Measurements from ENCODE around the gene RPUSD1.
"Not testable (repeated sequence)": the region's sequence is repeated elsewhere in the genome, so short reads cannot be mapped to it uniquely, and the experiment has no call there.

RPUSD1 gene

DNA sequence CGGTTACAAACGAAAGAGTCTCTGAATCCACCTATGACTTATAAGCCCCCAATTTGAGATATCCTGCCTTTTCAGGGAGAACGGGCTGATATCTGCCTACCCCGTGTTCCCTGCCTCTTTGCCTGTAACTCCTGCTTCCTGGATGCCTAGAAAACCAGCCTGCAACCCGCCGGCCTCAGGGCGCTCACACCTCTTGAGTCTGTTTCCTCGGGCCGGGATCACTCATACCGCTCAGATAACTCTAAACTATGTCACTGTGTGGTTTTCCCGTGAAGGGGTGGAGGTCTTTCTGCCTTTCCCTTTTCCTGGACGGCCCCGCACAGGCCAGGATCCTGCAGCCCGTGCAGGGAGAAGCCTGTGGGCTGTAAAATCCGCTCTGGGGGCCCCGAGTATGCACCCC, 10.4 kb downstream of the RPUSD1 start:
- no peak overlapping the region for H3K27ac ChIP-seq
- DNase-seq (ENCODE audit: low spot score): no peak
- TF ChIP-seq, protein P1, sequence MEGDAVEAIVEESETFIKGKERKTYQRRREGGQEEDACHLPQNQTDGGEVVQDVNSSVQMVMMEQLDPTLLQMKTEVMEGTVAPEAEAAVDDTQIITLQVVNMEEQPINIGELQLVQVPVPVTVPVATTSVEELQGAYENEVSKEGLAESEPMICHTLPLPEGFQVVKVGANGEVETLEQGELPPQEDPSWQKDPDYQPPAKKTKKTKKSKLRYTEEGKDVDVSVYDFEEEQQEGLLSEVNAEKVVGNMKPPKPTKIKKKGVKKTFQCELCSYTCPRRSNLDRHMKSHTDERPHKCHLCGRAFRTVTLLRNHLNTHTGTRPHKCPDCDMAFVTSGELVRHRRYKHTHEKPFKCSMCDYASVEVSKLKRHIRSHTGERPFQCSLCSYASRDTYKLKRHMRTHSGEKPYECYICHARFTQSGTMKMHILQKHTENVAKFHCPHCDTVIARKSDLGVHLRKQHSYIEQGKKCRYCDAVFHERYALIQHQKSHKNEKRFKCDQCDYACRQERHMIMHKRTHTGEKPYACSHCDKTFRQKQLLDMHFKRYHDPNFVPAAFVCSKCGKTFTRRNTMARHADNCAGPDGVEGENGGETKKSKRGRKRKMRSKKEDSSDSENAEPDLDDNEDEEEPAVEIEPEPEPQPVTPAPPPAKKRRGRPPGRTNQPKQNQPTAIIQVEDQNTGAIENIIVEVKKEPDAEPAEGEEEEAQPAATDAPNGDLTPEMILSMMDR (IDR thresholded peaks at IDR 0.05): no peak
- H3K4me3 ChIP-seq: no peak overlapping the region

DNA sequence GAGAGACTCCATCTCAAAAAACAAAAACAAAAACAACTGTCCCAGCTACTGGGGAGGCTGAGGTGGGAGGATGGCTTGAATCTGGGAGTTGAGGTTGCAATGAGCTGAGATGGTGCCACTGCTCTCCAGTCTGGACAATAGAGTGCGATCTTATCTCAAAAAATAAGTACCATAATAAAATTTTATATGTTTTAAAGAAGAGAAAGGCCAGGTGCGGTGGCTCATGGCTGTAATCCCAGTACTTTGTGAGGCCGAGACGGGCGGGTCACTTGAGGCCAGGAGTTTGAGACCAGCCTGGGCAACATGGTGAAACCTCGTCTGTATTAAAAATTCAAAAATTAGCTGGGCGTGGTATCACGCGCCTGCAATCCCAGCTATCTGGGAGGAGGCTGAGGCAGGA, 11.4 kb downstream of the RPUSD1 start:
- no peak overlapping the region for H3K27ac ChIP-seq
- H3K4me3 ChIP-seq: no peak overlapping the region
- DNase-seq (ENCODE audit: low spot score): no peak
- TF ChIP-seq, protein P1 (IDR thresholded peaks at IDR 0.05): no peak

DNA sequence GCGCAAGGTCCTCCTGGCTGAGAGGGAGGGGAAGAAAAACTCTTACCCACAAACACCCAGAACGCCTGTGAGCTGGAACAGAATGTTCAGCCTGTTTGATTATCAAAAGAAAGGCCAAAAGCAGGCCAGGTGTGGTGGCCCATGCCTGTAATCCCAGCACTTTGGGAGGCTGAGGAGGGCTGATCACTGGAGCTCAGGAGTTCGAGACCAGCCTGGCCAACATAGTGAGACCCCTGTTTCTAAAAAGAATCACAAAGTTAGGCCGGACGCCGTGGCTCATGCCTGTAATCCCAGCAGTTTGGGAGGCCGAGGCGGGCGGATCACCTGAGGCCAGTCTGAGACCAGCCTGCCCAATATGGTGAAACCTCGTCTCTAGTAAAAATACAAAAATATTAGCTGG, 11.9 kb downstream of the RPUSD1 start:
- DNase-seq (ENCODE audit: low spot score): not testable (repeated sequence)

DNA sequence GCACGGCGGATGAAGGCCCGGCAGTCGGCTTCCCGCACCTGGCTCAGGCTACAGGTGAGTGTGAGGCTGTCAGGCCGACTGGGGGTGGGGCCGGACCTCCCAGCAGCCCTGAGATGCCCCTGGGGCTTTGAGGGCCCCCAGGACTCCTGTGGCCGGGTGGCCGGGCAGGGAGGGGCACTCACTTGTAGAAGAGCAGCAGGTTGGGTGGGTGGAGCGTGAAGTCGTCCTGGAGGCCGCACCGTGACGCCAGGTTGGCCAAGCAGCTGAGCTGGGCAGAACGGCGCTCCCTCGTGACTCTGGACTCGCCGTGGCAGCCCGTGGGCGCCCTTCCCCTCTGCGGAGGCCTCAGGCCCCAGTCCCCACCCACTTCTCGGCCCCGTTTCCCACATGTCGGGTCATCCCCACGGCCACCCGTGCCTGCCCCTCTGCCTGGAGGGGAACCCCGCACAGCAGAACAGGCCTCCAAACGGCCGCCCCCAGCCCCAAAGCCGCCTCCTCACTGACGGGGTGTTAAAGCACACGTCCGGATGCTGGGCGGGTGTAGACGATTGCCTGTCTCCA, 12.9 kb downstream of the RPUSD1 start:
- TF ChIP-seq, protein P1 (IDR thresholded peaks at IDR 0.05): no peak
- no peak for DNase-seq (ENCODE audit: low spot score)
- H3K27ac ChIP-seq: no peak overlapping the region
- H3K4me3 ChIP-seq: no peak overlapping the region

More for the DNA sequence above, 11.9 kb downstream of the RPUSD1 start:
- not testable (repeated sequence) for H3K27ac ChIP-seq, H3K4me3 ChIP-seq

DNA sequence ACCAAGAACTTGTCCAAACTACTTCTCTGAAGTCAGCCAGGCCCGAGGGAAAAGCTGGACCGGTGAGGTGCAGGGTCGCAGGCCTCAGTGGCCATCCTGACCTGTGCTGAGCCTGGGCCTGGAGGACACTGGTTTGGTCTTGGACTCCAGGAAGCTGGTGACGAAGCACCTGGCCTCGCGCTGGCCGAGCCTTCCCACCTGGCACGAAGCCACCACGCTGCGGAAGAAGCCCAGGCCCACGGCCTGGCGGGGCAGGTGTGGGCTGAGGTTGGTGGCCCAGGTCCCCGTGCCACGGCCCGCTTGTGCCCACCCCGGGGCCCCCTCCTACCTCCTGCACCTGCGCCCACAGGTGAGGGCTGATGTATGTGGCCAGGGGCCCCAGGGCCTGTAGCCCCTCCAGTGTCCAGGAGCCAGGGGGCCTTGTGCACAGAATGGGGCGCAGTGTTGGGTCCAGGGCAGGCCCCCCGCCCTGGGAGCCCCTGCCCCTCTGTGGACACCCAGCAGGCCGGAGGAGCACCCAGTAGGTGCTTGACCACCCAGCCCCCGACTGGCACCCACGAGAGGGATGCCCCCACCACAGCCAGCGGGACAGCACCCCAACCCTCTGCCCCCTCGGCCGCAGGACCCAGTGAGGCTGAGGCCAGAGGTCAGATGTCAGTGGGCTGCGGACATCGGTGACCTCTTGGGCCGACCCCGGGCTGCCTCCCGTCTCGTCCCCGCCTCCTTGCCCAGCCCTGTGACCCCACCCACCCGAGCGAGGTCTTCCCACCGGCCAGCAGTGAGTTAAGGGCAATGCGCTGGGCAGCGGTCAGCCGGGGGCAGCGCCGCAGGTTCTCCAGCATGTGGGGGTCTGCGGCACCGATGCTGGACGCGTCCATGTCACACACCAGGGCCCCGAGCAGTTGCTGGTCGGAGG, 13.8 kb downstream of the RPUSD1 start:
- Histone ChIP-seq H3K27ac (no peak overlapping the region), H3K4me3 (no peak overlapping the region)
- TF ChIP-seq, protein P1 (IDR thresholded peaks at IDR 0.05): no peak
- DNase-seq (ENCODE audit: low spot score): no peak

DNA sequence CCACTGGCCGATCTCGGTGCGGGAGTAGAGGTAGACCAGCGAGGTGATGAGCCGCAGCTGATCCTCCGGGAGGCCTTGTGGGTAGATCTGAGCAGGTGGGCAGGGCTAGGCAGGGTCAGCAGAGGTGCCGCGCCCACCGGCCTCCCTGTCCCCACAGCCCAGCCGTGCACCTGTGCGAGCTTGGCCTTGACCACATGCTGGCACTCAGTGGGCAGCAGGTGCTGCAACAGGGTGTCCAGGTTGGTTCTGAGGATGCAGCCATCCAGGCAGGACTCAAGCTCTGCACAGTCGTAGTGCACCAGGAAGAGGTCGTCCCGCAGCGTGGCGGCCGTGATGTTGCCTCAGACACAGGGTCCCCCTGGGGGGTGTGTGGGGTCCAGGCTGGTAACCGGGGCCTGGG, 15.2 kb downstream of the RPUSD1 start:
- no peak for DNase-seq (ENCODE audit: low spot score)
- Histone ChIP-seq H3K27ac (no peak overlapping the region), H3K4me3 (no peak overlapping the region)
- TF ChIP-seq, protein P1 (IDR thresholded peaks at IDR 0.05): no peak

DNA sequence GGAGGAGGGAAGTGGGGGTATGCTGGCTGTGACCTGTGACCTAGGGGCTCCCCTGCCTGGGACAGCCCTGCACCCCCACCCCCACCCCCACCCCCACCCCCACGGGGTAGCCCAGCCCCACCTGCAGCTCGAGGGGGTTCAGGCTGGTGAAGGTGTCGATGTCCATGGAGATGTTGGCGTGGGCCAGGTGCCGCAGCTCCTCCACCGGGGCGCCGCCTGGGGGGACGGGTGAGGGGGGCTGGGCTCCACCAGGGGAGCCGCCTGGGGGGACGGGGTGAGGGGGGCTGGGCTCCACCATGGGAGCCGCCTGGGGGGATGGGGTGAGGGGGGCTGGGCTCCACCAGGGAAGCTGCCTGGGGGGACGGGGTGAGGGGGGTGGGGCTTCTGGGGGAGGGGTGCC, 17.8 kb downstream of the RPUSD1 start:
- no peak for DNase-seq (ENCODE audit: low spot score)
- TF ChIP-seq, protein P1 (IDR thresholded peaks at IDR 0.05): no peak
- Histone ChIP-seq H3K27ac (no peak overlapping the region), H3K4me3 (no peak overlapping the region)
